Common myeloid progenitor, CD34-positive (primary cell): ENCODE results near the gene SMAD6.

ENCODE experiments used
- CTCF ChIA-PET: fragments of 350-600 bp; sonication (Branson Sonifier 250); formaldehyde crosslinking; loops from one replicate; lab custom pipeline; 2021; ENCODE audit warnings: antibody characterized with exemption; lab: Charles Lee
- POLR2A ChIA-PET: fragments of 350-600 bp; sonication (Branson Sonifier 250); formaldehyde crosslinking; loops from one replicate; lab custom pipeline; 2021; ENCODE audit warnings: antibody characterized with exemption; lab: Charles Lee
- DNase-seq, 3 donors: peaks; one replicate each; pipeline versions ENCODE4 v3.0.0 to v3.0.0-alpha.2; 2013
- H3K27ac ChIP-seq, 2 experiments: 1 replicate in 1 of 2; 2 replicates in 1 of 2; pipeline ENCODE4 v1.7.0; 2013; ENCODE audit warnings: inconsistent platforms in 2 of 2, low read length in 2 of 2, mild to moderate bottlenecking in 2 of 2, low read depth in 1 of 2, moderate library complexity in 1 of 2; ENCODE audit not compliant: severe bottlenecking in 2 of 2, insufficient read depth in 1 of 2, poor library complexity in 1 of 2
- H3K27me3 ChIP-seq, 5 experiments: replicated peaks in 2 of 5; 1 replicate in 3 of 5; 2 replicates in 2 of 5; pipeline versions ENCODE4 v1.6.1 to v1.7.0; 2013; ENCODE audit warnings: low read length in 4 of 5, mild to moderate bottlenecking in 2 of 5, moderate library complexity in 2 of 5, inconsistent platforms in 1 of 5; ENCODE audit not compliant: insufficient read depth in 5 of 5, control insufficient read depth in 4 of 5
- H3K36me3 ChIP-seq, 4 experiments: 1 replicate in 2 of 4; 2 replicates in 2 of 4; pipeline versions ENCODE4 v1.6.1 to v1.7.0; 2013; ENCODE audit warnings: low read length in 3 of 4, control low read depth in 1 of 4, mild to moderate bottlenecking in 1 of 4; ENCODE audit not compliant: control insufficient read depth in 4 of 4, insufficient read depth in 4 of 4
- H3K4me1 ChIP-seq, 4 experiments: 1 replicate in 3 of 4; 2 replicates in 1 of 4; pipeline versions ENCODE4 v1.6.1 to v1.7.1; 2013; ENCODE audit warnings: low read length in 3 of 4, mild to moderate bottlenecking in 3 of 4, control low read depth in 1 of 4, inconsistent platforms in 1 of 4, moderate library complexity in 1 of 4; ENCODE audit not compliant: control insufficient read depth in 4 of 4, insufficient read depth in 4 of 4; ENCODE audit errors: control extremely low read depth in 1 of 4
- H3K4me3 ChIP-seq, 7 experiments: 1 replicate in 4 of 7; 2 replicates in 3 of 7; pipeline versions ENCODE4 v1.5.1 to v1.7.0; 2013; ENCODE audit warnings: mild to moderate bottlenecking in 7 of 7, low read length in 6 of 7, moderate library complexity in 6 of 7, inconsistent platforms in 2 of 7, low read depth in 2 of 7, control low read depth in 1 of 7; ENCODE audit not compliant: insufficient read depth in 4 of 7, control insufficient read depth in 1 of 7; ENCODE audit errors: extremely low read depth in 1 of 7
- H3K9me3 ChIP-seq, 5 experiments: 1 replicate in 4 of 5; 2 replicates in 1 of 5; pipeline versions ENCODE4 v1.6.1 to v1.7.1; 2013; ENCODE audit warnings: low read length in 4 of 5, mild to moderate bottlenecking in 2 of 5, inconsistent platforms in 1 of 5, low read depth in 1 of 5, moderate library complexity in 1 of 5; ENCODE audit not compliant: control insufficient read depth in 4 of 5, insufficient read depth in 2 of 5; ENCODE audit errors: control extremely low read depth in 1 of 5
- WGBS: methylation state at CpG from one replicate; pipeline ENCODE4 v1.1.5; 2013; ENCODE audit not compliant: insufficient coverage; 5-methylcytosine and 5-hydroxymethylcytosine counted together

SMAD6 gene

GRCh38 chr15:66773129-66773873 lies 71.3 kb downstream of the SMAD6 start:
- POLR2A ChIA-PET, result no interaction called here
- H3K27me3 ChIP-seq, result no peaks in the 10 kb centered on the region
- no peak for DNase-seq
- H3K4me1 ChIP-seq, result peaks cover 3 to 18% (median 12%) of the 10 kb centered on the region in 4 experiments
- CTCF ChIA-PET, result interaction anchor here (0.7 to 5.8 kb wide), 21 partner anchors 14 to 173 kb away, joined by 3 to 48 read pairs (median 4); partner anchors contain the start of gene SMAD6
- no peak overlapping the region for H3K27ac ChIP-seq
- peaks cover 0 to 2% (median 0%) of the 10 kb centered on the region in 4 experiments for H3K36me3 ChIP-seq
- WGBS, result 53% methylated on average over 6 of the region's 12 CpGs
- H3K9me3 ChIP-seq, result no peaks in the 10 kb centered on the region
- H3K4me3 ChIP-seq, result no peak overlapping the region

GRCh38 chr15:66774001-66774814 lies 72.2 kb downstream of the SMAD6 start:
- POLR2A ChIA-PET, result no interaction called here
- no peak overlapping the region for H3K4me3 ChIP-seq
- peaks cover 0 to 2% (median 0%) of the 10 kb centered on the region in 4 experiments for H3K36me3 ChIP-seq
- no peak overlapping the region for H3K27ac ChIP-seq
- CTCF ChIA-PET, result interaction anchor here (0.9 to 5.8 kb wide), 19 partner anchors 10 to 174 kb away, joined by 3 to 48 read pairs (median 5); partner anchors contain the start of gene SMAD6
- no peaks in the 10 kb centered on the region for H3K9me3 ChIP-seq
- WGBS, result 61% methylated on average over 19 of the region's 19 CpGs
- H3K27me3 ChIP-seq, result no peaks in the 10 kb centered on the region
- H3K4me1 ChIP-seq, result peaks cover 3 to 18% (median 12%) of the 10 kb centered on the region in 4 experiments
- DNase-seq, result peak; percentile 70 to 79 (median 74)

- Histone ChIP-seq H3K9me3 (no peaks in the 10 kb centered on the region), H3K36me3 (peaks cover 0 to 3% (median 0%) of the 10 kb centered on the region in 4 experiments), H3K27me3 (no peaks in the 10 kb centered on the region), H3K4me1 (peaks cover 3 to 18% (median 13%) of the 10 kb centered on the region in 4 experiments), H3K4me3 (no peak overlapping the region), H3K27ac (no peak overlapping the region)
- ChIA-PET POLR2A (no interaction called here), CTCF (interaction anchor here (0.7 to 5.8 kb wide), 22 partner anchors 11 to 185 kb away, joined by 3 to 48 read pairs (median 4); partner anchors contain the start of gene SMAD6)
- WGBS, result 98% methylated on average over 17 of the region's 18 CpGs
- no peak for DNase-seq
Measured at GRCh38 chr15:66775127-66776105, 73.4 kb downstream of the SMAD6 start.

GRCh38 chr15:66777054-66777453 lies 75.0 kb downstream of the SMAD6 start:
- Histone ChIP-seq H3K4me1 (peaks cover 3 to 18% (median 13%) of the 10 kb centered on the region in 4 experiments), H3K4me3 (no peak overlapping the region), H3K27me3 (no peaks in the 10 kb centered on the region), H3K27ac (no peak overlapping the region), H3K36me3 (peaks cover 0 to 7% (median 0%) of the 10 kb centered on the region in 4 experiments), H3K9me3 (no peaks in the 10 kb centered on the region)
- CTCF ChIA-PET, result interaction anchor here (1.3 kb wide), 1 partner anchor 160 kb away, joined by 3 read pairs; no protein-coding TSS in a partner anchor
- no peak for DNase-seq
- WGBS, result 95% methylated on average over 4 of the region's 6 CpGs
- POLR2A ChIA-PET, result no interaction called here

- Histone ChIP-seq H3K36me3 (peaks cover 0 to 7% (median 0%) of the 10 kb centered on the region in 4 experiments), H3K9me3 (no peaks in the 10 kb centered on the region), H3K27ac (no peak overlapping the region), H3K4me3 (no peak overlapping the region), H3K4me1 (peaks cover 3 to 16% (median 13%) of the 10 kb centered on the region in 4 experiments), H3K27me3 (no peaks in the 10 kb centered on the region)
- CTCF ChIA-PET, result interaction anchor here (0.8 to 1.4 kb wide), 6 partner anchors 32 to 174 kb away, joined by 3 read pairs; no protein-coding TSS in a partner anchor
- POLR2A ChIA-PET, result no interaction called here
- WGBS, result 100% methylated on average over 3 of the region's 5 CpGs
- DNase-seq, result no peak
Measured at GRCh38 chr15:66777596-66778313, 75.7 kb downstream of the SMAD6 start.

GRCh38 chr15:66778314-66778665 lies 76.3 kb downstream of the SMAD6 start:
- peaks cover 1 to 13% (median 8%) of the 10 kb centered on the region in 4 experiments for H3K4me1 ChIP-seq
- no peak overlapping the region for H3K4me3 ChIP-seq
- WGBS, result 100% methylated on average over 1 of the region's 1 CpG
- no peaks in the 10 kb centered on the region for H3K27me3 ChIP-seq
- no peak for DNase-seq
- CTCF ChIA-PET, result interaction anchor here (0.8 to 1.4 kb wide), 5 partner anchors 32 to 174 kb away, joined by 3 read pairs; no protein-coding TSS in a partner anchor
- no peaks in the 10 kb centered on the region for H3K9me3 ChIP-seq
- POLR2A ChIA-PET, result no interaction called here
- H3K27ac ChIP-seq, result no peak overlapping the region
- H3K36me3 ChIP-seq, result peaks cover 0 to 7% (median 0%) of the 10 kb centered on the region in 4 experiments
